ENCODE results near the gene CTBS. TPM values are rescaled to one million over a fixed set of nuclear protein-coding genes. Genes with fewer than 3 reads are reported as not detected.

Gene CTBS
- polyA plus RNA-seq, 2 of the 4 experiments (the other 2 are of a cell fraction), result 6.7 to 25.3 TPM

GRCh38 chr1:84613887-84614286 is 39.6 kb upstream of the CTBS start:
- ATAC-seq, result no peak
- WGBS (ENCODE audit: missing lambda C conversion rate), result 100% methylated on average over 2 of the region's 2 CpGs
- H3K9me3 ChIP-seq, result peaks cover 5% of the 10 kb centered on the region; the same call in 2 of the 3 replicates

GRCh38 chr1:84613026-84613425 is 38.8 kb upstream of the CTBS start:
- TF ChIP-seq ESRRA (IDR thresholded peaks at IDR 0.05; ENCODE audit: borderline replicate concordance, low read length), result no peak
- no peak for TF ChIP-seq MAFK (IDR thresholded peaks at IDR 0.05; ENCODE audit: partially characterized antibody)
- no peak for TF ChIP-seq SREBF2 (IDR thresholded peaks at IDR 0.05)
- TF ChIP-seq POLR2AphosphoS2 (conservative IDR thresholded peaks at IDR 0.05; ENCODE audit: low read length), result no peak
- no peak for TF ChIP-seq EHF (CRISPR knock-in tag; IDR thresholded peaks at IDR 0.05)
- no peak for TF ChIP-seq MAZ (IDR thresholded peaks at IDR 0.05; ENCODE audit: borderline replicate concordance, low read depth, low read length)
- no peak for TF ChIP-seq SMC3 (IDR thresholded peaks at IDR 0.05)
- no peak for TF ChIP-seq BHLHE40 (IDR thresholded peaks at IDR 0.05; ENCODE audit: low read depth, low read length)
- TF ChIP-seq RNF2 (IDR thresholded peaks at IDR 0.05; ENCODE audit: borderline replicate concordance, low read depth), result no peak
- no peak for TF ChIP-seq NPAS2 (CRISPR knock-in tag; IDR thresholded peaks at IDR 0.05; ENCODE audit: borderline replicate concordance)
- no peak for TF ChIP-seq CBX8 (IDR thresholded peaks at IDR 0.05)
- ATAC-seq (no peak), DNase-seq (ENCODE audit: low read depth in 1 of 2, low spot score in 1 of 2) (no peak), FAIRE-seq (no peak)
- Histone ChIP-seq H3K27ac (no peak overlapping the region), H3K4me3 (no peak overlapping the region), H3K9me3 (peaks cover 5% of the 10 kb centered on the region; the same call in 2 of the 3 replicates), H3K4me2 (no peak overlapping the region), H3K4me1 (no peaks in the 10 kb centered on the region)
- ChIA-PET CTCF (no interaction called here), POLR2A (no interaction called here)
- 14% methylated on average over 2 of the region's 2 CpGs for WGBS (ENCODE audit: missing lambda C conversion rate)

More at GRCh38 chr1:84613887-84614286, 39.6 kb upstream of the CTBS start:
- Histone ChIP-seq H3K4me2 (no peak overlapping the region), H3K27ac (no peak overlapping the region), H3K4me1 (no peaks in the 10 kb centered on the region), H3K4me3 (no peak overlapping the region)
- POLR2A ChIA-PET, result no interaction called here
- FAIRE-seq (no peak), DNase-seq (ENCODE audit: low read depth in 1 of 2, low spot score in 1 of 2) (no peak)
- TF ChIP-seq CBX2 (IDR thresholded peaks at IDR 0.05; ENCODE audit: borderline replicate concordance, low read depth), result no peak
- no peak for TF ChIP-seq BCL3 (IDR thresholded peaks at IDR 0.05)
- TF ChIP-seq RNF2 (IDR thresholded peaks at IDR 0.05; ENCODE audit: borderline replicate concordance, low read depth), result no peak
- TF ChIP-seq MAFK (IDR thresholded peaks at IDR 0.05; ENCODE audit: partially characterized antibody), result no peak
- no peak for TF ChIP-seq ZNF302 (CRISPR knock-in tag; IDR thresholded peaks at IDR 0.05)
- TF ChIP-seq SMC3 (IDR thresholded peaks at IDR 0.05), result no peak
- TF ChIP-seq ZC3H11A (IDR thresholded peaks at IDR 0.05), result no peak
- no peak for TF ChIP-seq REST (IDR thresholded peaks at IDR 0.05)
- no peak for TF ChIP-seq ESRRA (IDR thresholded peaks at IDR 0.05; ENCODE audit: borderline replicate concordance, low read length)
- CTCF ChIA-PET, result no interaction called here

- Histone ChIP-seq H3K27ac (no peak overlapping the region), H3K4me3 (no peak overlapping the region), H3K4me1 (no peaks in the 10 kb centered on the region), H3K9me3 (peaks cover 5% of the 10 kb centered on the region; the same call in 2 of the 3 replicates), H3K4me2 (no peak overlapping the region)
- FAIRE-seq, result no peak
- no peak for ATAC-seq
- WGBS (ENCODE audit: missing lambda C conversion rate), result 33% methylated on average over 3 of the region's 3 CpGs
- CTCF ChIA-PET, result interaction anchor here (2.2 kb wide), 1 partner anchor 8 kb away, joined by 6 read pairs; no protein-coding TSS in a partner anchor
- POLR2A ChIA-PET, result no interaction called here
- no peak for TF ChIP-seq FOSB (CRISPR knock-in tag; IDR thresholded peaks at IDR 0.05)
- no peak for TF ChIP-seq HOXA7 (CRISPR knock-in tag; IDR thresholded peaks at IDR 0.05)
- TF ChIP-seq RAD21 (conservative IDR thresholded peaks at IDR 0.05 in 1 of 2, IDR thresholded peaks at IDR 0.05 in 1 of 2), result no peak
- TF ChIP-seq SMC3 (IDR thresholded peaks at IDR 0.05), result no peak
- no peak for DNase-seq (ENCODE audit: low read depth in 1 of 2, low spot score in 1 of 2)
Observed at GRCh38 chr1:84611796-84612195, 37.6 kb upstream of the CTBS start.

Measured in A549 (cell line).